AG08395 (cell line): ENCODE data around the gene PTPRN2.

Experiments
- DNase-seq: peaks from one replicate; pipeline ENCODE4 v3.0.0; 2012; ENCODE audit warnings: mixed read lengths, low spot score

Gene PTPRN2

DNA sequence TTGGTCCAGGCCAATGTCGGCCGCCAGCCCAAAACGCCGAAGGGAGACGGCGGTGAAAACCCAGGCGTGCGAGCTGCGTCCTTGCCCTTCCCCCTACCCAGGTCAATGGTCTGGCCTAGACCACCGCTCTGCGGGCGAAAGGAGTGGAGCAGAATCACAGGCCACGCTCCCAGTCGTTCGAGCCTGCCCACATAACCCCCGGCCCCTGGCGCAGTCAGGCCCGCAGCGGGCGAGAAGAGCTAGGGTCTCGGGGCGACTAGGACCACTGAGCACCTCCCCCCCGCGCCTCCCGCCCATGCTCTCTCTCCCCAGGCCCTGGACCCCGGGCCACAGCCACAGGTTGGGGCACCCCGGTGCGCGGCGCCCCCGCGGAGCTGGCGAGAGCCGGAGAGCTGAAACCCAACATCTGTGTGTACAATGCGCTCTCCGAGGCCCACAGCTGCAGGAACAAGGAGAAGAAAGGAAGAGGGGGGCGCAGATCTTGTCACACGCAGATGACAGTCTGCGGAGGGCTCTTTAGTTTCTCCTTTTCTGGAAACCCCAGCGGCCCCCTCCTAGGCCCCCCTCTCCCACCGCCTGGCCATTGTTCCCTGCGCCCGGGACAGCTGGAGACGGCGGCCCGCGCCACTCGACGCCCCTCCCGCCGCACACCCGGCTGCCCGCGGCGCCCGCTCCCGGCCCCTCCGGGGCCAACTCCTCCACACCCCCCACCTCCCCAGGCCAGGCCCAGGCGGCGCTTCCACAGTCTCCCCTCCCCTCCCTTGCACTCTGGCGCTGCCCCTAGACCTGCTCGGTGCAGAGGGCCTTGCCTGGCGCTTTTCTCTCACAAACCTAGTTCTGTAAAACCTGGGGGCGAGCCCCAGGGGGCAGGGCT lies 895.8 kb downstream of the PTPRN2 start:
- no peak for DNase-seq

DNA sequence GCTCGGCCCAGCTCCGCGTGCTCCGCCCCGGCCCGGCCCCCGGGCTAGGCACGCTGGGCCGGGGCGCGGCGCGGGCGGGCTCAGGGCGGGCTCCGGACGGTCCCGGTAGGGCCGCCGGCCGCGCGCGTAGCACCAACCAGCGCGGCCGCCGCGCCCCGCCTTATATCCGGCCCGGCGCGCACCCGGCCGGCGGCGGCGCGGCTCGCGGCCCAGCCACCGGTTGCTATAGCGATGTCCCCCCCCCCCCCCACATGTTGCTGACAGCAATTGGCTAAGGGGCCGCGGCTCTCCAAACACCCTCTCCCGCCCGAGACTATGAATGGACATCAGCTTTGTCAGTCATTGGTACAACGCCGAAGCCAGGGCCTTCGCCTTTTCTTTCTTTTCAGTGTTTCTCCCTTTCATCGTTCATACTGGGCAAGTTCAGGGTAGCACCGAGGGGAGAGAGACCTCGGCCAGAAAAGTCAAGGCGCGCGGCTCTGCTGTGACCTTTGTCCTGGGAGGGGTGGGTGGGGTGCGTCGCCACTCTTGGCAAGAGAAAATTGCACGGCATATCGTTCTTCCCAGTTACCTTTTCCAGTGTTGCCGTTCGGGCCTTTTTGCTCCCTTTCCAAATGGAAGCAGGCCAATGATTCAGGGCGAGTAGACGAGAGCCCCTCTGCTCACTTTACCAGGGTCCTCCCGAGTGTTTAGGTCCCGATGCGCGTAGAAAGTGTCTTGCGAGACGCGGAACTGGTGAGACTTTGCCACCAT lies 896.6 kb downstream of the PTPRN2 start:
- peak; percentile 73 for DNase-seq

DNA sequence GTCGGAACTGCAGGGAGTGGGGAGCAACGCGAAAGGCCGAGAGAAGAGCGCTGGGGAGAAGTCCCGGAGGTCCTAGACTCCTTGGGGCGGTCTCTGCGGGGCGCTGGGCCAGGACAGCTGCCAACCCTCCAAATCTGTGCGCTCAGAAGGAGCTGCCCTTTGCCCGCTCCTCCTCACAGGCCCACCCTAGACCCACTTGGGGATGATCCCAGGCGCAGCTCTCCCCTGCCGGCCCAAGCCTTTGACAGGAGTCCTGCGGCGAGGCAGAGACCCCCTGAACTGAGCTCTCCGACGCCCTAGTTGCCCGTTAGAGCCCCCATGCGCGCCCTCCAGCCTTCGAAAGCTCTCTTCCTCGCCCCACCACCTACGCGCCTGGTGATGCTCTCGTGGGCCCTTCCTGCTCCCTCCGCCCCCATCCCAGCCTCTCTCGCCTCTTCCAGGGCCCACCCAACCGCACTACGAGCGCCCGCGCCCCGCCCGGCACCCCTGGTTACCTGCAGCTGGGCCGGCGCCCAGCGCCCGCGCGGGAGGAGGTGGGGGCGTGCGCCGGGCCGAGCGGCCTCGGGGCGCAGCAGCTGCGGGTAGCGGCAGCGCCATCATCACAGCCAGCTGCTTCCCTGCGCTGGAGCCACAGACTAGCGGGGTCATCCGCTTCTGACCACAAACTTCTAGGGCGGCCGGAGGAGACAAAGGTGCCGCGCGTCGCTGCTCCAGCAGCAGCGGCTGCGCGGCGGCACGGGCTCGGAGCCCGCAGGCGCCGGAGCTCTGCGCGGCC lies 897.4 kb downstream of the PTPRN2 start:
- peak; percentile 13 for DNase-seq

DNA sequence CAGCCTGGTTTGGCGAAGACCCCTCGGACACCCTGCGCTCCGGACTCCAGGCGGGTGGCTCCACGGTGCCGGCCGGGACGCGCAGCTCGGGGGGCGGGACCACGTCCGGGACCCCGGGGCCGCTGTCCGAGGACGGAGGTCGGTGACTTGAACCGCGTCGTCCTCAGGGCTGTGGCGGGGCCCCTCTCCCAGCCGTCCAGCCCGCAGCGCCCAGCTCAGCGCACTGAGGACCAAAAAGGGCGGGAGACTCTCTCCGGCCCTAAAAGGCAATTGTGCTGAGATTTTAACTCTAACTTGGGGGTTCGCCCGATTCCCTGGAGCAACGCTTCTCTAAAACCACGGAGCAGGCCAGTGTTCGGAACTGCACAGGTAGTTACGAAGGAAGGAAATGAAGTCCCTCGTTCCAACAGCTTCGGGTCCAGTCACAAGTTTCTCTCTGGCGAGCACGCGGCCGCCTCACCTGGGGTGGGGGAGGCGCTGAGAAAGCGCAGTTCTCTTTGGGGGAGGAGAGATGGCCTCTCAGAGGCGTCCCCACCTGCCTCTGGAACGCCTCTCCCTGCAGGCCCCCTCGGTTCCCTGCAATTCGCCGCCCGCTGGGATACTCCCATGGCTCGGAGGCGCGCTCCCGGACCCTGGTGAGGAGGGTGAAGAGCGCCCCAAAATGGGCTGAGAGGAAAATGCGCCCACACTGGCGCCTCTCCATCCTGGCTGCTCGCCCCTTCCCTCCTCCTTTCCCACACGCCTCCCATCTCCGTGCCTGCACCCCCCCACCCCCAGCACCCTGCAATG lies 898.2 kb downstream of the PTPRN2 start:
- DNase-seq = no peak

DNA sequence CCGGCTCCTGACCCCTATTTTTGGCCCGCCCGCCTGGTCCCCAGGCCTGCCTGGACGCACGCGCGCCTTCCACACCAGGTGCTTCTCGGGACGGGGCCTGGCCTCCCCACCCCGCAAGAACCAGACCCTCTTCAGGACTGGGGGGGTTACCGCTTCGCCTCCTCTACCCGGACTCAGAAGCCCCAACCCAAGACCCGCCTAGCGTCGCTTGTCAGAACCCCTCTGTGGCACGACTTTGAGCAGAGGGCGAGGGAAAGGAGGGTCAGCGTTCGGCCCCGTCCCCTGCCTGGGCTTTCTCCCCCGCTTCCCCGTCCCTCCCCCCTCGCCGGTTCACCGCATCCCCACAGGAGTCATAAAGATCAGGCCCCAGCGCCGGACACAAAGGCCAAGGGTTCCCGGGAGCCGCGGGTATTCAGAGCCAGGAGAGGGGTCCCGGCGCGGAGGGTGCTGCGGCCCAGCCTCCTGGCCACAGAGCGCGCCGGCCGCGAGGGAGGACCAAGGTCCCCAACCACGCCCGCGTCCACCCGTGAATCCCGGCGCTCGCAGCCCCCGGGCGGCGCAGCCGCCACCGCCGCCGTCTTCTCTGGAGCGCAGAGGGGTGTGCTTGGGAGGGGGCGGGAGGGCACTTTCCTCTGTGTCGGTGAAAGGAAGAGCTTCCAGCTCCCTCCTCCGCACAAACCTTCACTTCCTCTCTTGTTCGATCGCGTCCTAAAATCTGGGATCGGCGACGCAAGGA lies 898.9 kb downstream of the PTPRN2 start:
- no peak for DNase-seq

DNA sequence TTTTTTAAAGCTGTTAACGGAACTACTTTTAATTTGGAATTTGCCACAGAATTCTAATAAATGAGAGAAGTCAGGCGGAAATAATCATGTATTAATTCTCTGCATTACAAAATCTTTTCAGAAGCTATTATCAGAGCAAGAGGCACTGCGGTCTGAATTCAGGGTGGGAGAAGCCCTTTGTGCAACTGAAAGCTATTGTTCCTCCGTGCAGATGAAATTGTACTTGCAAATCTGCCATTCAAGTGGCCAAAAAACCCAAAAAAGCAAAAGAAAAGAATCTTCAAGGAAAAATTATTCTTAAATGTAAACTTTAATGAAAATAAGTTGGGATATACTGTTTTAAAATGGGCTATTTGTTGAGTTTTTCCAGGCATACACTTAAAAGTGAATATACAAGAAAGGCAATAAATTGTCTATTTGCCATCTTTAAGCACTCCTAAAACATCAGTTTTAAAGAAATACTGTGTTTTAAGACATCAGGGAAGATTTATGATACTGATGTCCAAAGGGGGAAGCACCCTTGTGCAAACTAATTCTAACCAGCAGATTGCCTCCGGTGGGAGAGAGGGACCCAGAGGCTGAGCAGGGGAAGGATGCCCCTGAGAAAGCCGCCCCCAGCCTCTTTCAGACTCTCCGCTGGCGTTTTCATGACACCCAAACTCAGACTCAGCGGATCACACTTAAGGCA lies 899.6 kb downstream of the PTPRN2 start:
- no peak for DNase-seq

DNA sequence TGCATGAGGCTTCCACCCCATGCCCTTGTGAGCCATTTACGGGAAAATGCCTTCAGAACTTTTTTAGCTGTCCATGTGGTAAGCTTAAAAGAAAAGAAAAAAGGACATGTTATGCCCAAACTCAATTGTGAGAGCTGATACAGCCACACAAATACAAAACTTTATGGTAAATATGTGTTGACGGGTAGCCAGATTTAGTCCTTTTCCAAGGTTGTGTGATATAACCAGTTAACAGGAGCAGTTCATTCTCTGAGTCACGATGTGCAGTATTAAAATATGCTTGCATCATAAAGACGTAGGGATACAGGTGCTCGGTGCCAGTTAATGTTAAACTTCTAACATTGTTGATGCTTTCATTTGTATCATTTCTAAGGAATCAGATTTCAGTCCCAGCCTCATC lies 900.5 kb downstream of the PTPRN2 start:
- no peak for DNase-seq

DNA sequence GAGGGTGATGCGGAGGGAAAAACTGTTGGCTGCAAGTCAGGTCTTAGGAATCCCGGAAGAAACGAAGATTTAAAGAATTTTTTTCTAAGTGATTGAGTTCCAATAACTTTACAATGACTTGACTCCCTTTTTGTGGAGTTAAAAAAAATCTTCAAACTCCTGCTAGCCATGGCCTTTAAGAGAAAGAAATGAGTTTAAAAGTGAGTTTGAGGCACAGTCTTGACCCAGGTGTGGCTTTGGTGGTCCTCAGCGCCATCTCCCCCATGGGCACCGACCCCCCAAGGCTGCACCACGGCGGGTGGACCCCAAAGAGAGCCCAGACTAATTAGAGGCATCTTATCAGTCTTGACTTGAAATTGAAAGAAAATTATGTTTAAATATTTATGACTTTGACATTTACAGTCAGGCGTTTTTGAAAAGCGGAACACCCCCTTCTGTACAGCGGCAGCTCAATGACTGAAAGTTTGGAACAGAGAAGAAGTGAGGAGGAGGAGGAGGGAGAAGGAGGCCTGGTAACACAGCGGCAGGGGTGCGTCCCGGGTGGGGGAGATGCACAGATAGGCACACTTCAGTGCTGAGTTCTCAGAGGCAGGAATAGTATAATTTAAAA lies 901.2 kb downstream of the PTPRN2 start:
- no peak for DNase-seq

DNA sequence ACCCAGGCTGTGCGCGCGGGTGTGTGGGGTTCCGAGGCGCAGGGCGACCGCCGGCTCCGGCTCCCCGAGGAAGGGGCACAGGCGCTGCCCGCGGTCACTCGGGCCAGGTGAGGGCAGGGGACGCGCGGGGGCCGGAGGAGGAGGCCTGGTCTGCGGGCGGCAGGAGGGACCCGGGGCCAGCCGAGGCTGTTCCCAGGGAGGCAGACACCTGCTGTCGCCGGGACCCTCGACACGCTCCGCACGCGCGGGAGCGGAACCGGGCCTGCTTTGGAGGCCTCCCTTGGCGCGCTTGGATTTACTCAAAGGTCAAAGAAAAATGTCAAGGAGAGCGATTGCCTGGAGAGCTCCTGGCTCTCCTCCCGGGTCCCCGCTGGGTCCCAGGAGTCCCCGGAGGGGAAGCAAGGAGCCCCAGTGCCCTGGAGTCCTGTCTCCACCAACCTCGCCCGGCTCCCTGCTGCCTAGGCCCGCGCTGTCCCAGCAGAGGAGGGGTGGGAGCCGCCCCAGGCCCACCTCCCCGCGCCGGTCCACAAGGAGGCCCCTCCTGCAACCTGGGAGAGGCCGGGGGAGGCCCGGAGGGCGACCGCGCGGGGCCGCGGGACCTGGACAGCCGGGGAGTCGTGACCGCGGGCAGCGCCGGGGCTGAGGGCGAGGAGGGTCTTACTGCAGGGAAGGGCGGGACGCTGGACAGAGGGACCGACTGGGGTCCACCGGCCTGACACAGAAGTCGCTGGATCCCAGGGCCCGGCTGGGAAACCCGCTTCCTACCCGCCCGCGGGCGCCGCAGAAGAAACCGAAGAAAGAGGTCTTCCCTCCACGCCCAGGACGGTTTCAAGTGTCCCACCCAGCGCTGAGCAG lies 902.0 kb downstream of the PTPRN2 start:
- DNase-seq = no peak

DNA sequence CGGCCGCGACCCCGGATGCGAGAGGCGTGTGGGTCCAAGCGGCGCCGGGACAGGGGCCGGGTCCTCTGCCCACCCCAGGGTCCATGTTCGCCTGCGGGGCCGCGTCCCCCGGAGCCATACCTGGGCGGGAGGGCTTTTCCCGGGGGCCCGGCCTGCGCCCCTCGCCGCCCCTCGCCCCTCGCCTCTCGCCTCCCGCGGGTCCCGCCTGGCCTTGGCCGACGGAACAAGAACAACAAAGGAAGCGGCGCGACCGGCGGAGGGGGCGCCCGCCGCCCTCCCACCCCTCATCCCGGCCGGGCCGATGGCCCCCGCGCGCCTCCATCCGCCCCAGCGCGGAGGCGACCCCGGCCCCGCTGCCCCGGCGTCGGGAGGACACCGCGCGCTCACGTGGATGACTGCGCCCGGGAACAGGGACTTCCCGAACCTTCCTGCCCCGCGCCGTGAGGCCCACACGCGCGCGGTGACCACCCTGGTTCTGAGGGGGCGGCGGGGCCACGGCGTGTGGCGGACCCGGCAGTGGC lies 902.7 kb downstream of the PTPRN2 start:
- DNase-seq = no peak

DNA sequence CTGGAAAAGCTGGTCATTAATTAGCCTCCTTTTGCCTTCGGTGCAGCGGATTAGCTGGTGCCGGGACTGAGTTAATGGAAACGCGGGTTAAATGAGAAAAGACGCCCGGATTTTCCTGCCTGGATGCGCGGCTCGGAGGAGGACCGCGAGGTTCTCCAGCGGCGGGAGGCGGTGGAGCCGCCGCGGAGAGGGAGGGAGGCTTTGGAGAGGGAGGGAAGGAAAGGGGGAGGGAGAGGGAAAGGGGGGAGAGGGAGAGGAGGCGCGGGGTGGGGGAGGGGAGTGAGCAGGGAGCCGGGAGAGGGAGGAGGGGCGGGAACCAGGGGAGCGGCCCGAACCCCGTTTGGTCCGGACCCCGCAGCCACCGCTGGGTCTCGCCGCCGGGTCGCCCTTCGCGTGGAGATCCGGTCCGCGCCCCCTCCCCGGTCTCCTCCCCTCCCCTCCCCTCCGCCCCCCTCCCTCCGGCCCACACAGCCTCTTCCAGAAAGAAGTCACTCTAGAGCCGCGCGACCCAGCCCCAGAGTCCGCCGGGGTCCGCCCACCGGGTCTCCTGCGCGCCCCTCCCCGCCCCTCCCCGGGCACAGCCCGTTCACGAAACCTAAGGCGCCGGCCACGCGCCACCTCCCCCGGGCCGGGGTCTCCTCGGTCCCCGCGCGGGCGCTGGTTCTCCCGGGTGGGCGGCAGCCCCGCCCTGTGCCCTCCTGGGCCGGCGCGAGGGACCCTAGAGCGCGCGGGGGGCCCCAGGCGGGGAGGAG lies 903.3 kb downstream of the PTPRN2 start:
- DNase-seq = no peak

DNA sequence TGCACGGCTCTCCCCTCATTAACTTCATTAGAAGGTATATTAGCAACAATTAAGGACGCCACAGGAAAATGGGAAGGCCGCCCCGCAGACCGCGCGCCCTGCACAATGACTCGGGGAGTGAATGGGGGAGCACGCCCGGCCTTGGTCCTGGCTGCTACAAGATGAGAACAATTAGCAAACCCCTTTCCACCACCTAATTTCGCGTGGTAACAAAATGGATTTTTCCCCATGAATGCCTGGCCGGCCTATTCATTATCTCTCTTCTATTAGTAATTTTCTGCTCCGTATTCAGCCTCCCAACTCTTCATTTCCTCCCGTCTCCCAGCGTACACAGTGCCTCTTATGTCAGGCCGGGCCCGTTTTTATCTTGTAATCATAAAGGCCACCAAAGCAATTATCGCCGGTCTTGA lies 903.9 kb downstream of the PTPRN2 start:
- DNase-seq = no peak

DNA sequence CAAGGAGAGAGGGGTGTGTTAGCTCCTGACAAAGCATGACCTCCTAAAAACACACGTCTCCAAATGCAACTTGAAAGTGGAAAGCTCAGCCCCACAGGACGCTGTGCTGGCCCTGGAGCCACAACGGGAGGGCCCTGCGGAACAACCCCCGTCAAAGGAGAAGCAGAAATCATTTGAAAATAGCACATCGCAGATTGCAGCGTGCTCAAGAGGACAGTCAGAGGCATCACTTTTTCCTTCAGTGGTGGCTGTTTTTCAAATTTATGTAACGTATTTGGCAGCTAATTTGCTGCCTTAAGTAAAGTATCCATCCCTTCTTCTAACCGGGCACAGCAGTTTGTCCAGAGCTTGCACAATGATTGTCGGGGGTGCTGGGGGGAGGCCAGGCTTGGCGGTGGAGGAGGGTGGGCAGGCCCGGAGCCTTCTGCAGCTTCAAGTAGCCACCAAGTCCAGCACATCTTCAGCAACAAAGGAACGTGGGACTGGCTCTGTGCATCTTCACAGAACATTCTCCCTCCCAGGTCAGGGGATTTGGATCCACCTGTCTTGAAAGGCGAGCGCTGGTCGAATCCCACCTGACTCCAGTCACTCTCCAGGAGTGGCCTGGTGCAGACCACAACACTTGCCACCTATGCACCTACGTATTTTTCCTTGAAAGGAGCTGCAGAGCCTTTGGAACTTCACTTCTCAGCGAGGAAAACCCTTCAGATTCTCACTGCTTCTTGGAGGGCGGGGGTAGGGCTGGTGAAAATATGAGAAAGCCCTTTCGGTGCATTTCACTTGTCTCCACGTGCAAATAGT lies 904.5 kb downstream of the PTPRN2 start:
- no peak for DNase-seq

DNA sequence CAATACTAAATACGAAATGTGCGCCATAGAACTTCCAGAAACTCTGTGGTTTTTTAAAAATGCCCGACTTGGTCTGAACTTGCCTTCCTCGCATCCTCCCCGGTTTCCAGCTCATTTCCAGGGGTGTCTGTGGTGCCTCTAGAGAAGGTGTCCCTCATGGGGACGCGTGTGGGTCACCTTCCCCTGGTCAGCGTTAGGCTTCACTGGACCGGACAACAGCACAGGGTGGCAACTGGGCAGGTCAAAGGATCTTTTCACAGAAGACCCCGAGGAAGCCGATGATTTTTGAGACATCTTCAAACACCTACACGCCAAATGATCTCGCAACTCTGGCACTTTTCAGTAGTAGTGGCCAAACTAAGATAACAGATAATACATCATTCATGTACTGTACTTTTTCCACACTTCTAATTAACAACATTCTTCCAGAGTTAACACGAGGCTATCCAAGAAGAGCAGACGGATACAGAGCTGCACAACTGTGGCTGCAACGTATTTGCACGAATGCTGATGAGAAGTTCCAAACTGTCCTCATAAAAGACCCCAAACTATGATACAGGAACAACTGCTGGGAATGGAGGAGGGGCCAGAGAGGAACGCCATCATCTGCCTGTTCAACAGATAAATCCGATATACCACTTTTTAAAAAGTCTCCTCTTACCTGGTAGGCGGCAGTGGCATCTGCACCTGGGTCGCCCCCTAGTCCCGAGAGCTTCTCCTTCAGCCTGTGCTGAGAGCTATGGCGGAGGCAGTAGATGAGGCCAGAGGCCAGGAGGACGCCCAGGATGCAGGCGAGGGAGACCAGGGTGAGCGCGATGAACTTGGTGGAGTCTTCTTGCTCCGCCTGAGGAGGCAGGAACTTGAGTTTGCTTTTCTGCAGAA lies 905.3 kb downstream of the PTPRN2 start:
- no peak for DNase-seq

DNA sequence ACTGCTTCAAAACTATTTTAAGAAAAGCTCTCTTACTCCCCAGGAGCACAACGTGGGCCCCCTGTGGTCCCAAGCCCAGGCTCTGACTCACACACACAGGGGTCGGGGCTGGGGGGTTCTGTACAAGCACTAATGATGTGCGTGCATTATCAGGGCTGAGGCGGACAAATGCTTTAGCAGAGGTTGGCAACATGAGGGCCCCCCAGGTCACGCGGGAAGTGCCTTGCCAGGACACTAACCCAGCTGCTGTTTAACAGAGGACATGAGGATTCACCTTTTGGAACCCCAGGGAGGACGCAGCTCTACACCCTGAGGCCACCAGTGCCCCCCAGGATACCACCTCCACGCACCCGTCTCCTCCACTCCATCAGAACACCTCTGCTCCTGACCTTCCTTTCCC lies 908.0 kb downstream of the PTPRN2 start:
- no peak for DNase-seq

DNA sequence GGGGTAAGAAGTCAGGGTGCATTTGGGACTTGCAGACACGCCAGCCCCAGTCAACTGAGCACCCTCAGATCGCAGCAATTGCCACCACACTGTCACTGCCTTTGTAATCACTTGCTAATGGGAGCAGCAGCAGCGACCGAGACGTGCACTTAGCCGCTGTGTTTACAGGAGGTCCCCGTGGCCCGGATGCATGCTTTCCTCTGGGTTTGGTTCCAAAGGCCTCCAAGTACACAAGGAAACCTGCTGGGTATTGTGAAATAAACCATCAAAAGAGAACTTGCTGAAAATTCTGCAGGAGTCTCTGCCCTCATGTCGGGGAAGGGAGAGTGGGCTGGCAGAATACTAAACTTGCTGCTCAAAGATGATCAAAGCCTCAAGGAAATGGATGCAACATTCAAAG lies 909.1 kb downstream of the PTPRN2 start:
- no peak for DNase-seq
